ENCODE measurements around the gene FBXO24. TPM values are rescaled to one million over a fixed set of nuclear protein-coding genes. Genes with fewer than 3 reads are reported as not detected.

FBXO24 gene
- total and polyA plus RNA-seq, 3 experiments from 2014 or later: 0.47 to 0.50 TPM; not detected in 1

DNA sequence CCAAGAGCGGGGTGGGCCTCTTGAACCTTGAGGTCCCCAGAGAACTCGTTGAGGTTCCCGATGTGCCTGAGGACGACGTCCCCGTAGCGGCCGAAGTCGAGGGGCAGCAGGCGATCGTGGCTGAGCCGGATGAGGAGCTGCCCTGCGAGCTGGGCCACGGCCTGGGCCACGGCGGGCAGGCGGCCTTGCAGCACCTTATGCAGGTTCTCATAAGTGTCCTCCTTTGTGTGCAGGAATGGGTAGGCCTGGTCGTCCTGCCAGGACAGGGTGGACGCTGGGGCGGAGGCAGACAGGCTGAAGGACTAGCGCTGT, 41.1 kb downstream of the FBXO24 start:
- Histone ChIP-seq H3K27me3 (ENCODE audit: insufficient read depth, low read length, poor library complexity, severe bottlenecking) (no peaks in the 10 kb centered on the region), H3K4me3 (ENCODE audit: low read length) (peak overlapping the region; percentile 81), H3K27ac (ENCODE audit: low read depth, low read length) (peak overlapping the region; percentile 54), H3K36me3 (ENCODE audit: insufficient read depth, low read length) (no peaks in the 10 kb centered on the region), H3K9me3 (ENCODE audit: low read length) (no peaks in the 10 kb centered on the region), H3K4me1 (ENCODE audit: insufficient read depth, low read length) (peaks cover 16% of the 10 kb centered on the region)
- Mint-ChIP-seq H3K4me1 (peaks cover 20 to 42% (median 35%) of the 10 kb centered on the region in 3 donors), H3K27ac (peak overlapping the region; percentile 58 to 94 (median 84)), H3K36me3 (no peaks in the 10 kb centered on the region), H3K4me3 (peak overlapping the region in 6 of 7 donors; percentile 31 to 77 (median 66)), H3K9me3 (no peaks in the 10 kb centered on the region), H3K27me3 (no peaks in the 10 kb centered on the region)
- DNase-seq: no peak
- CTCF ChIA-PET: interaction anchor here (0.6 to 2.2 kb wide), 10 partner anchors 14 to 96 kb away, joined by 3 to 10 read pairs (median 5); partner anchors contain the start of genes MOSPD3 and POP7
- POLR2A ChIA-PET: interaction anchor here (1.0 to 1.9 kb wide), 7 partner anchors 15 to 248 kb away, joined by 3 to 9 read pairs (median 5); partner anchors contain the start of genes GNB2, MEPCE, MOSPD3 and SRRT

DNA sequence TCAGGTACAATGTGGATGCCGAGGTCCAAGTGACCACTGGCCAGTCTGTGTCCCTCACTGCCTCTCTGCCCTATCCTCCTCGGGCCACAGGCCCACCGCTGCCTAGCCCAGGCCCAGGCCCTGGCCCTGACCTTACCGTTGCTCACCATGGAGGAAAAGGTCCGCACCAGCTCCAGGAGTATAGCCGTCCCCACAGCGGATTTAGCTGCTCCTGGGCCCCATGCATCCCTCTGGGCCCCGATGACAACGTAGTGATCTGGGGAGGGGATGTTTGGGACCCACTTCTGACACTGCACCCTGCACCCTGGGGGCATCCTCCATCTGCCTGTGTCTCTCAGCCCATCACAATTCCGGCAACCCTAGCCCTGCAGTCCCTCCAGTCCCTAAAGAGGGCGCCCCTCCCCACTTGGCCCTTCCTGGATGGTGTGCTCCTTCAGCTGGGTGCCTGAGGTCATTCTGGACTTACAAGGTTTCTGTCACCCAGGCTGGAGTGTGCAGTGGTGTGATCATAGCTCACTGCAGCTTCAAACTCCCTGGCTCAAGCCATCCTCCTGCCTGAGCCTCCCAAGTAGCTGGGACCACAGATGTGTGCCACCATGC, 43.1 kb downstream of the FBXO24 start:
- Histone ChIP-seq H3K36me3 (ENCODE audit: insufficient read depth, low read length) (no peaks in the 10 kb centered on the region), H3K27me3 (ENCODE audit: insufficient read depth, low read length, poor library complexity, severe bottlenecking) (no peaks in the 10 kb centered on the region), H3K4me1 (ENCODE audit: insufficient read depth, low read length) (peaks cover 22% of the 10 kb centered on the region), H3K27ac (ENCODE audit: low read depth, low read length) (no peak overlapping the region), H3K9me3 (ENCODE audit: low read length) (no peaks in the 10 kb centered on the region), H3K4me3 (ENCODE audit: low read length) (no peak overlapping the region)
- H3K36me3 Mint-ChIP-seq: peaks cover 0 to 1% (median 0%) of the 10 kb centered on the region in 3 donors
- peaks cover 0 to 2% of the 10 kb centered on the region in 2 donors for H3K27me3 Mint-ChIP-seq
- peak overlapping the region in 6 of 8 donors; percentile 15 to 88 (median 44) for H3K27ac Mint-ChIP-seq
- DNase-seq: no peak
- no peak overlapping the region for H3K4me3 Mint-ChIP-seq
- CTCF ChIA-PET: interaction anchor here (0.8 to 1.7 kb wide), 3 partner anchors 10 to 76 kb away, joined by 3 to 9 read pairs (median 7); partner anchors contain the start of genes MOSPD3 and POP7
- peaks cover 0 to 1% (median 0%) of the 10 kb centered on the region in 5 donors for H3K9me3 Mint-ChIP-seq
- H3K4me1 Mint-ChIP-seq: peaks cover 27 to 52% (median 43%) of the 10 kb centered on the region in 3 donors
- POLR2A ChIA-PET: interaction anchor here (0.9 to 1.5 kb wide), 2 partner anchors 17 kb away, joined by 3 to 4 read pairs; partner anchors contain the start of gene MOSPD3

DNA sequence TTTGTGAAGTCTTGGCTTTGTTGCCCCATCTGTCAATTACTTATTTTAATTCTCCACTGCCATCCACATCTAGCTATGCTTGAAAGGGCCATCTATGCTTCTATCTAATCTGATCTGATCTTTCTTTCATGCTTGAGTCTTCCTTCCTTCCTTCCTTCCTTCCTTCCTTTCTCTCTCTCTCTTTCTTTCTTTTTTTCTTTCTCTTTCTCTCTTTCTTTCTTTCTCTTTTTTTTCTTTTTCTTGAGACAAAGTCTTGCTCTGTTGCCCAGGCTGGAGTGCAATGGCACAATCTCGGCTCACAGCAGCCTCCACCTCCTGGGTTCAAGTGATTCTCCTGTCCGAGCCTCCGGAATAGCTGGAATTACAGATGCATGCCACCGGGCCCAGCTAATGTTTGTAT, 43.9 kb downstream of the FBXO24 start:
- Histone ChIP-seq H3K4me1 (ENCODE audit: insufficient read depth, low read length) (peaks cover 22% of the 10 kb centered on the region), H3K9me3 (ENCODE audit: low read length) (no peaks in the 10 kb centered on the region), H3K27me3 (ENCODE audit: insufficient read depth, low read length, poor library complexity, severe bottlenecking) (no peaks in the 10 kb centered on the region), H3K4me3 (ENCODE audit: low read length) (no peak overlapping the region), H3K36me3 (ENCODE audit: insufficient read depth, low read length) (no peaks in the 10 kb centered on the region), H3K27ac (ENCODE audit: low read depth, low read length) (no peak overlapping the region)
- Mint-ChIP-seq H3K9me3 (peaks cover 0 to 1% (median 0%) of the 10 kb centered on the region in 5 donors), H3K4me3 (no peak overlapping the region), H3K27ac (peak overlapping the region in 7 of 8 donors; percentile 15 to 66 (median 35)), H3K36me3 (peaks cover 0 to 1% (median 0%) of the 10 kb centered on the region in 3 donors), H3K4me1 (peaks cover 26 to 52% (median 47%) of the 10 kb centered on the region in 3 donors), H3K27me3 (peaks cover 0 to 2% of the 10 kb centered on the region in 2 donors)
- ChIA-PET POLR2A (interaction anchor here (1.5 kb wide), 1 partner anchor 18 kb away, joined by 4 read pairs; the partner anchor contains the start of gene MOSPD3), CTCF (interaction anchor here (1.4 to 1.7 kb wide), 4 partner anchors 9 to 76 kb away, joined by 3 to 9 read pairs (median 5); partner anchors contain the start of genes MOSPD3 and POP7)
- DNase-seq: no peak

DNA sequence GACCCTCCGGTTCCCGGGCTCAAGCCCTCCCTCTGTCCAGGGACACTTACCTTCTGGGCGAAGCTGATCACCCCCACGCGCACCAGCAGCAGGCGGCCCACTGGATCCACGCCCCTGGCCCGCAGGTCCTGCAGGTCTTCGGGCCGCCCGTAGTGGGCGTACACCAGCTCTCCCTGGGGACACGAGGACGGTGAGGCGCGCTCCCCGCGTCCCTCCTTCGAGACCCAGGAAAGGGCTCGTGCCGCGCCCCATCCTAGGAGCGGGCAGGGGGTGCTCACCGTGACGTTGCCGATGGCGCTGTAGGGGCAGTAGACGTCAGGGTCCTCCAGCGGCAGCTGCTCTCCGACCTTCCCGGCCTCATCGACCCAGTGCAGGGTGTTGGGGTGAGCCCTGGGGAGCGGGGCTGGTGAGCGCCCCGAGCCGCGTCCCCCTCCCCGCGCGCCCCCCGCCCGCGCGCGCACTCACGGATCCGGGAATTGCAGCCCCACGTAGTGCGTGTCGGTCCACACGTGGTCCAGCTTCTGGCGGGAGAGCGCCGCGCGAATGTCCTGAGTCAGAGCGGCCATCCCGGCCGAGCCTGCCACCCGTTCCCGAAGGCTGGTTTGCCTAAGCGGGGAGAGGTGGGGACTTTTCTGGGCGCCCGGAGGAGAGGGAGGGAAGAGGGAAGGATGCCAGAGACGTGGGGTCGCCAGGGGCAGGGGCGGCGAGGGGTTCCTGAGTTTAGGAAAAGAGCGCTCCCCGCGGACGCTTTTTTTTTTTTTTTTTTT, 47.0 kb downstream of the FBXO24 start:
- Histone ChIP-seq H3K36me3 (ENCODE audit: insufficient read depth, low read length) (no peaks in the 10 kb centered on the region), H3K9me3 (ENCODE audit: low read length) (no peaks in the 10 kb centered on the region), H3K27ac (ENCODE audit: low read depth, low read length) (no peak overlapping the region), H3K4me3 (ENCODE audit: low read length) (peak overlapping the region; percentile 66), H3K27me3 (ENCODE audit: insufficient read depth, low read length, poor library complexity, severe bottlenecking) (no peaks in the 10 kb centered on the region), H3K4me1 (ENCODE audit: insufficient read depth, low read length) (peaks cover 6% of the 10 kb centered on the region)
- Mint-ChIP-seq H3K9me3 (peaks cover 0 to 1% (median 0%) of the 10 kb centered on the region in 5 donors), H3K4me3 (peak overlapping the region; percentile 83 to 94 (median 85)), H3K4me1 (peaks cover 14 to 29% (median 25%) of the 10 kb centered on the region in 3 donors), H3K27me3 (peaks cover 2 to 3% of the 10 kb centered on the region in 2 donors), H3K27ac (peak overlapping the region; percentile 41 to 90 (median 82)), H3K36me3 (peaks cover 0 to 1% (median 0%) of the 10 kb centered on the region in 3 donors)
- DNase-seq: peak; percentile 34 to 75 (median 50)
- ChIA-PET CTCF (interaction anchor here (0.7 to 4.6 kb wide), 27 partner anchors 9 to 562 kb away, joined by 3 to 41 read pairs (median 4); partner anchors contain the start of genes FBXO24, GIGYF1, GNB2 and LRCH4), POLR2A (interaction anchor here (0.5 to 1.1 kb wide), 6 partner anchors 21 to 83 kb away, joined by 3 to 8 read pairs (median 4); partner anchors contain the start of genes MOSPD3 and POP7)

DNA sequence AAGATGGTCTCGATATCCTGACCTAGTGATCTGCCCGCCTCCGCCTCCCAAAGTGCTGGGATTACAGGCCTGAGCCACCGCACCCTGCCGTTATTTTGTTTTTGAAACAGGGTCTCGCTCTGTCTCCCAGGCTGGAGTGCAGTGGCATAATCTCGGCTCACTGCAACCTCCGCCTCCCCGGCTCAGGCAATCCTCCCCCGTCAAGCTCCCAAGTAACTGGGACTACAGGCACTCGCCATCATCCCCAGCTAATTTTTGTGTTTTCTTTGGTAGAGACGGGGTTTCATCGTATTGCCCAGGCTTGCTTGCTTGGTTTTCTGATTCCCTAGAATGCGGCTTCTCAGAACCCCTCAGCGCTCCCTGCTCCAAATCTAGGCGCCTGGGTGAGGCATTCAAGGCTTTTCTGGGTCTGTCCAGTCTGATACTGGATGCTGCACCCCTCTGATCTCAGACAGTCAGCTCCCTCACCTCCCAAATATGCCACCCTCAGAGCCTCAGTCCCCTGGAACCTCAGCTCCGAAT, 53.9 kb downstream of the FBXO24 start:
- no peak overlapping the region for H3K4me3 ChIP-seq (ENCODE audit: low read length)
- no peaks in the 10 kb centered on the region for H3K4me1 Mint-ChIP-seq
- H3K36me3 ChIP-seq (ENCODE audit: insufficient read depth, low read length): no peaks in the 10 kb centered on the region
- H3K9me3 ChIP-seq (ENCODE audit: low read length): no peaks in the 10 kb centered on the region
- DNase-seq: no peak
- peak overlapping the region in 1 of 8 donors; percentile 33 for H3K27ac Mint-ChIP-seq
- peaks cover 0 to 8% of the 10 kb centered on the region in 2 donors for H3K27me3 Mint-ChIP-seq
- ChIA-PET CTCF (no interaction called here), POLR2A (no interaction called here)
- H3K4me3 Mint-ChIP-seq: no peak overlapping the region
- peak overlapping the region; percentile 73 for H3K27ac ChIP-seq (ENCODE audit: low read depth, low read length)
- H3K4me1 ChIP-seq (ENCODE audit: insufficient read depth, low read length): no peaks in the 10 kb centered on the region
- H3K36me3 Mint-ChIP-seq: no peaks in the 10 kb centered on the region
- no peaks in the 10 kb centered on the region for H3K9me3 Mint-ChIP-seq
- no peaks in the 10 kb centered on the region for H3K27me3 ChIP-seq (ENCODE audit: insufficient read depth, low read length, poor library complexity, severe bottlenecking)

DNA sequence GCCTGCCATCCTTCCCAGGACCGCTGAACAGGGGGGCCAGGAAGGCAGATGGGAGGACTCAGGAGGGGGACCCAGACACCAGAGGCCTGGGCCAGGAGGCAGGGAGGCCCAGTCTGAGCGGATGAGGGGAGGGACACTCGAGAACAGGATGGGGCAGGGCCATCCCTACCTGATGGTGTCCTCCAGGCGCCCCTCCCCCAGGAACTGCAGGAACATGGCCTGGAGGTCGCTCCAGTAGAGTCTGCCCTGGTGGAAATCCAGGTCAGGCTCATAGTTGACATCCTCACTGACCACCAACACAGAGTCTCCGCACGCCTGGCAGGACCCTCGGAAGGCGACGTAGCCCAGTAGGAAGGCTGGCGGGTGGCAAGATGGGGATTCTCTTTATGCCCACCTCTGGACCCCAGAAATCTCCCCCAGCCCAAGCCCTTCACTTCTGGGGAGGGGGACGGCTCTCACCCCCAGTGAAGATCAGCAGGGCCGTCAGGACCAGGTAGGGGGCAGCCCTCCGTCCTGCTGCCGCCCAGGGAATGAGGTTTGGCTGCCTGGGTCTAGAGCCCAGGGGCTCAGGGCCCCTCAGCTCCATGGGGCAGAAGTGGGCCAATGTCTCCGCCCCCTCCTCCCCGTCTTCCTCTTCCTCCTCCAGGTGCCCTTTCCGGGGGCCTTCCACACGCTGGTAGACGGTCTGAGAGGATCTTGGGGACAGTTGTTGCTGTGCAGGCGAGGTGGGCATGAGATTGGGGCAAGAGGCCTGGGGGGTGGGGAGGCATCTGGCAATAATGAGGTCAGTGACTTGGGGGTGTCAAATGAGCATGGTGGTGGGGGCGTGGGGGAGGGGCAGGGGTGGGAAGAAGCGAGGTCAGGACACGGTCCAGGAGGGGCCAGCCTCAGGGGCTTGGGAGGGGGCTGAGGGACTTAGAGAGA, 54.7 kb downstream of the FBXO24 start:
- no peaks in the 10 kb centered on the region for H3K36me3 Mint-ChIP-seq
- DNase-seq: no peak
- no peak overlapping the region for H3K4me3 ChIP-seq (ENCODE audit: low read length)
- H3K27ac ChIP-seq (ENCODE audit: low read depth, low read length): peak overlapping the region; percentile 73
- no peaks in the 10 kb centered on the region for H3K9me3 ChIP-seq (ENCODE audit: low read length)
- no peak overlapping the region for H3K4me3 Mint-ChIP-seq
- H3K27me3 ChIP-seq (ENCODE audit: insufficient read depth, low read length, poor library complexity, severe bottlenecking): no peaks in the 10 kb centered on the region
- H3K36me3 ChIP-seq (ENCODE audit: insufficient read depth, low read length): no peaks in the 10 kb centered on the region
- ChIA-PET POLR2A (no interaction called here), CTCF (no interaction called here)
- no peaks in the 10 kb centered on the region for H3K9me3 Mint-ChIP-seq
- H3K27ac Mint-ChIP-seq: no peak overlapping the region
- no peaks in the 10 kb centered on the region for H3K4me1 Mint-ChIP-seq
- H3K4me1 ChIP-seq (ENCODE audit: insufficient read depth, low read length): no peaks in the 10 kb centered on the region
- peaks cover 0 to 11% of the 10 kb centered on the region in 2 donors for H3K27me3 Mint-ChIP-seq

DNA sequence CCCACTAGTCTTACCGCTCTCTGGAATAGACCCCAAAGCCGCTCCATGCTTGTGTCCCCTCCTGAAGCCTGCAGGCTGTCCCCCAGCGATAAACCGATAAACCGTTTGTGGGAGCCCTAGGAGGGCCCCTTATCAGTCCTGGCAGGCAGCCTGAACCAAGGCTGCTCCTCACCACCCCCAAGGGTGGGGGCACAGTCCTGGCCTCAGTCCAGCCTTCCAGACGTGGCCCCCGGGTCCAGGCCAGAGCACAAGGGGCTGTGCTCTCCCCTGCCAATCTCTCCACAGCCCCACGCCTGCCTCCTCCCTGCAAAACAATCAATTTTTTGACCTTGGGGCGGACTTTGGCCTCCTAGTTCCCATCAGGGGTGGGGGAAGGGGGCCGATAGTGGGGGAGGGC, 55.3 kb downstream of the FBXO24 start, which contains the start of gene TFR2:
TSS of gene TFR2 (minus strand) at position 90 of the 397 bp plus-strand sequence. CDS start at position 47, 43 bp downstream.
- Mint-ChIP-seq H3K27ac (no peak within 1 kb of the TSS), H3K4me3 (no peak within 1 kb of the TSS), H3K4me1 (no peaks in the 10 kb centered on the region), H3K36me3 (no peaks in the 10 kb centered on the region), H3K9me3 (no peaks in the 10 kb centered on the region), H3K27me3 (peaks cover 3 to 13% of the 10 kb centered on the region in 2 donors)
- H3K4me3 ChIP-seq (ENCODE audit: low read length): no peak within 1 kb of the TSS
- H3K4me1 ChIP-seq (ENCODE audit: insufficient read depth, low read length): no peaks in the 10 kb centered on the region
- no peaks in the 10 kb centered on the region for H3K36me3 ChIP-seq (ENCODE audit: insufficient read depth, low read length)
- no peaks in the 10 kb centered on the region for H3K27me3 ChIP-seq (ENCODE audit: insufficient read depth, low read length, poor library complexity, severe bottlenecking)
- ChIA-PET CTCF (interaction anchor here (1.0 kb wide), 1 partner anchor 9 kb away, joined by 5 read pairs; no protein-coding TSS in a partner anchor), POLR2A (no interaction called here)
- peak within 1 kb of the TSS; percentile 73 for H3K27ac ChIP-seq (ENCODE audit: low read depth, low read length)
- DNase-seq: no peak
- H3K9me3 ChIP-seq (ENCODE audit: low read length): no peaks in the 10 kb centered on the region
